Uterus (tissue), 2 donors: ENCODE data around the gene HSPB7.

Source experiments
- CTCF ChIP-seq, 4 experiments: fragments of 200-600 bp in 2 of 4; fragments of 450-650 bp in 2 of 4; sonication (generic) in 2 of 4; IDR thresholded peaks; one replicate each; pipeline ENCODE4 v1.5.1; 2016 to 2019; ENCODE audit warnings: antibody characterized with exemption in 4 of 4, mild to moderate bottlenecking in 2 of 4, moderate library complexity in 1 of 4
- POLR2A ChIP-seq, 2 donors: fragments of 450-650 bp; IDR thresholded peaks; one replicate each; pipeline ENCODE4 v1.6.1; 2016; ENCODE audit warnings: antibody characterized with exemption in 2 of 2, mild to moderate bottlenecking in 1 of 2, moderate library complexity in 1 of 2

GRCh38 chr1:16055613-16056520 lies 38.0 kb upstream of the HSPB7 start:
- peak; percentile 87 to 97 (median 96) for TF ChIP-seq CTCF (IDR thresholded peaks at IDR 0.05)
- no peak for TF ChIP-seq POLR2A (IDR thresholded peaks at IDR 0.05)
